ENCODE results near the gene CDPF1.
"Not testable (repeated sequence)": the region's sequence is repeated elsewhere in the genome, so short reads cannot be mapped to it uniquely, and the experiment has no call there.

The CDPF1 gene

DNA sequence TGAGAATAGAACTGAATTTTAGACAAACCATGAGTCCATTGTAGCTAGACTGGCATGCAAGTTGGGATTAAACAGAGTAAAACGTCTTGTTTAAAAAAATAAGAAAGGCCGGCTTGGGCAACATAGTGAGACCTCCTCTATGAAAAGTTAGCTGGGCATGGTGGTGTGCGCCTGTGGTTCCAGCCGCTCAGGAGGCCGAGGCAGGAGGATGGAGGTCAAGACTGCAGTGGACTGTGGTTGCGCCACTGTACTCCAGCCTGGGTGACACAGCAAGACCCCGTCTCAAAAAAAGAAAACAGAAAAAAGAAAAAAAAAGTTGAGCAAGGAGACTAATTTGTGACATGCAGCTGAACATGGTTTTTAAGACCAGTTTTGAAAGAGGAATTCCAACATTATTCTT, 23.5 kb downstream of the CDPF1 start:
- no peak for DNase-seq (ENCODE audit: low spot score)
- FAIRE-seq: no peak

DNA sequence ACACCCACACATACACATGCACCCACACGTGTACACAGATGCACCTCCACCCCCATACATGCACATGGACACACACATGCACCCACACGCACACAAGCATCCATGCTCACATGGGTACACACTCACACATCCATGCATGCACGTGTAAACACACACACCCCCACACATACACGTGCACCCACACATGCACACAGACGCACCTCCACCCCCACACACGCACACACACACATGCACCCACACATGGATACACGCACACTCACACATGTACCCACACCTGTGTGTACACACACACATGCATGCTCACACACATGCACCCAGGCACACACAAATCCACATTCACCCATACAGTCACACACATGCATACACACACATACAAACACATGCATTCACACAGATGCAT, 24.5 kb downstream of the CDPF1 start:
- DNase-seq (ENCODE audit: low spot score) (no peak), FAIRE-seq (peak; percentile 98)

DNA sequence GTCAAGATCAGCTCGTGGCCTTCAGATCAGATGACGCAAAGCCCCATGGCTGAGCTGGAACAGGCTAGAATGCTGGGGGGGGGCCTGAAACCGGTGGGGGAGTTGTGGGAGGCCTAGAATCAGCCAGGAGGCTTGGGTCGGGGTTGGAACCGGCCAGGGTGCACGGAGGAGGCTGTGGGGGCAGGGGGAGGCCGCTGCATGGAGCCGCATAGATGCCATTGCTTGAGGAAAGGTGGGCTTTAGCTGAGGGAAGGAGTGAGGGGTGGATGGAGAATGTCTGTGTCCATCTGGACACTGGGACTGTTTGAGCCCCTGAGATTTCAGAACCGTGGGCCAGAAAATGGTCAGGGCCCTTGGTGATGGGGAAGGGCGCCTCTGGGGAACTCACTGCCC, 25.2 kb downstream of the CDPF1 start:
- FAIRE-seq: no peak

DNA sequence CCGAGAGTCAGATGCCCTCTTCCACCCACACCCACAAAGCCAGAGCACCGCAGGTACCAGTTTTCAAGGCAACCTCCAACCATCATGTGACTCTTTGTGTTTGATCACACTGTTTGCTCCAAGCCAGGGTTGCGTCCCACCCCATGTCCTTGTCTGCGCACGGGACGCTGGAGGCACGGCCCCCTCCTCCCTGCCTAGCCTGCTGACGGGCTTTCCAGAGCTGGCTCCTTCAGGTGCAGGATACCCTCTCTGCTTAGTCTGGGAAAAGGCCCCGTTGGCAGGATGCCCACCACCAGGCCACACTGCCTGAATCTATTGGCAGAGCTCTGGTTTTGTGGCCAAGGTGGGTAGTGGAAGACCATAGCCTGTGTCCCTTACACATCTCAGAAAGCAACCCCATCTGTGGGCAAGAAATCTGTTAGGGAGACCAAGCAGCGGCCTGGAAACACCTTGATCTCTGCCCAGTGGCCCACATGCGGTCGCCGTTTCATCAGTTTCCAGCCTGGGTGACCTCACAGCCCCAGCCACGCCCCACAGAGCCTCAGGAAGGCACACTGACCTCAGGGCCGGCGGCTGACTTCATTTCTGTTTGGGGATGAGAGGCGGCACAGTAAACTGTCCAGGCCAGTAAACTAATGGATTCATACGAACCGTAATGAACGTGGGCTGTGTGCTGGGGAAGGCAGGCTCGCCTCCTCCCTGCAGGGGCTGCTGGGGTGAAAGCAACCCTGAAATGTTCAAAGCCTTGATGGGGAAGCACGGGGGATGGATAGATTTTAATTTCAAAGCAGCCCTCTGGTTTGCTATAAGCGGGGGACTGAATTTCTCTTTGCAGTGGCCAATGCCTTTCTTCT, 25.8 kb downstream of the CDPF1 start:
- no peak for FAIRE-seq

More for the DNA sequence above, 25.2 kb downstream of the CDPF1 start:
- no peak for DNase-seq (ENCODE audit: low spot score)

DNA sequence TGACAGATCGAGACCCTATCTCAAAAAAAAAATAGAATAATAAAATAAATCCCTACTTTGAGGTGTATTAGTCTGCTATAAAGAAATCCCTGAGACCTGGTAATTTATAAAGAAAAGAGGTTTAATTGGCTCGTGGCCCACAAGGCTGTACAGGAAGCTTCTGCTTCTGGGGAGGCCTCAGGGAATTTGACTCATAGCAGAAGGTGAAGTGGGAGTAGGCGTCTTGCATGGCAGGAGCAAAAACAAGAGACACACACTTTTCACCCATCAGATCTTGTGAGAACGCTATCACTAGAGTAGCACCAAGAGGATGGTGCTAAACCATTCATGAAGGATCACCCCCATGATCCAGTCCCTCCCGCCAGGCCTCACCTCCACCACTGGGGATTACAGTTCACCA, 29.2 kb downstream of the CDPF1 start:
- DNase-seq (ENCODE audit: low spot score) (no peak), FAIRE-seq (no peak)

More for the DNA sequence above, 25.8 kb downstream of the CDPF1 start:
- no peak for DNase-seq (ENCODE audit: low spot score)

DNA sequence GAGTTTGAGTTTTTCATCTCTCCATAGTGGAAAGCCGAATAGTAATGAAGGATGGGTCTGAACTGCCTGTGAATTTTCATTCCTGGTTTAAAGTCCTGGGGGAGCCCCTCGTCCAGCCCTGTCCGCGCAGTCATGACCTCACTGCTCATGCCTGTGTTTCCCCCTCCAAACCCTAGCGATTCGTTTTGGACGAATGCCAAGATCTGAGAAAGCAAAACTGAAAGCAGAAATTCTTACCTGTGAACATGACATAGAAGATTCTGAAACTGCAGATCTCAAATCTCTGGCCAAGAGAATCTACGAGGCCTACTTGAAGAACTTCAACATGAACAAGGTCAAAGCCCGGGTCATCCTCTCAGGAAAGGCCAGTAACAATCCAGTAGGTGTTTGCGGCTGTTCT, 30.5 kb downstream of the CDPF1 start:
- no peak for DNase-seq (ENCODE audit: low spot score)
- FAIRE-seq: no peak

DNA sequence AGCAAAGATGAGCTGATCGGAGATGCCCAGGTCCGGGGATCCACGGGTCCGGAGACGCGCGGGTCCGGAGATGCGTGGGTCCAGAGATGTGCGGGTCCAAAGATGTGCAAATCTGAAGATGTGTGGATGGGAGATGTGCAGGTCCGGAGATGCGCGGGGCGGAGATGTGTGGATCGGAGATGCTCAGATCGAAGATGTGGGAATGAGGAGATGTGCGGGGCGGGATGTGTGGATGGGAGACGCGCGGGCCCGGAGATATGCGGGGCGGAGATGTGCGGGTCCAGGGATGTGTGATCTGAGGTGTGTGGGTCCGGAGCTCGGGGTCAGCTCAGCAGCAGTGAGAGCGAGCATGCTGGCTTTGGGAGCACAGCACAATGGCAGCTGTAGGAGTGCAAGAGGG, 35.5 kb downstream of the CDPF1 start:
- FAIRE-seq: no peak
- DNase-seq (ENCODE audit: low spot score): no peak

DNA sequence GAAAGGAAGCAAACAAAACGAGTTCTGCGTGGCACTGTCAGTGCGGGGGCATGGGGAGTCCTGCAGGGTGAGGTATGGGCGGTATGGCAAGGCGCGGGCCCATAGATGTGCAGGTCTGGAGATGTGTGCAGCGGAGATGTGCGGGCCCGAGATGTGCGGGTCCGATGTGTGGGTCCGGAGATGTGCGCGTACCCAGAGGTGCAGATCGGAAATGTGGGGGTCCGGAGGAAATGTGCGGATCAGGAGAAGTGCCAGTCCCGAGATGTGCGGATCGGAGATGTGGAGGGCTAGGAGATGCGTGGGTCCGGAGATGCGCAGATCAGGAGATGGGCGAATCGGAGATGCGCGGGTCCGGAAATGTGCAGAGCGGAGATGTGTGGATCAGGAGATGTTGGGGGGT, 35.9 kb downstream of the CDPF1 start:
- FAIRE-seq (no peak), DNase-seq (ENCODE audit: low spot score) (no peak)

DNA sequence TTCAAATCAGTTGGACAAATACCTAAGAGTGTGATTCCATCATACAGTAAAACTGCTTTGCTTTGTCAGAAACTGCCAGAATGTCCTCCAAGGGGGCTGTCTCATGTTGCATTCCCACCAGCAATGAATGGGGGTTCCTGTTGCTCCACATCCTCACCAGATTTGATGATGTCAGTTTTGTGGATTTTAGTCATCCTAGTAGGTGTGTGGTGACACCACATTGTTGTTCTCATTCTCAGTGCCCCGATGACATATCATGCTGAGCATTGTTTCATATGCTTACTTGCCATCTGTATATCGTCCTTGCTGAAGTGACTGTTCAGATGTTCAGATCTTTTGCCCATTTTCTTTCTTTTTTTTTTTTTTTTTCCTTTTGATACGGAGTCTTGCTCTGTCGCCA, 37.0 kb downstream of the CDPF1 start:
- DNase-seq (ENCODE audit: low spot score): no peak
- FAIRE-seq: no peak

DNA sequence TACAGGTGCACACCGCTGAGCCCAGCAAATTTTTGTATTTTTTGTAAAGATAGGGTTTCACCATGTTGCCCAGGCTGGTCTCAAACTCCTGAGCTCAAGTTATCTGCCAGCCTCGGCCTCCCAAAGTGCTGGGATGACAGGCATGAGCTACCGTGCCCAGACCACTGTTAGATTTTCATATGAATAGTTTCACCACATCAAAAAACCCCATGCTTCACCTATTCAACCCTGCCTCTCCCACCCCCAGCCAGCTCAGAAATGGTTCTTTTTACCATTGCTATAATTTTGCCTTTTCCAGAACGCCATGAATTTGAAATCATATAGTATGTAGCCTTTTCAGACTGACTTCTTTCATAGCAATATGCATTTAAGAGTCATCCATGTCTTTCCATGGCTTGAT, 37.9 kb downstream of the CDPF1 start:
- DNase-seq (ENCODE audit: low spot score) (no peak), FAIRE-seq (no peak)

DNA sequence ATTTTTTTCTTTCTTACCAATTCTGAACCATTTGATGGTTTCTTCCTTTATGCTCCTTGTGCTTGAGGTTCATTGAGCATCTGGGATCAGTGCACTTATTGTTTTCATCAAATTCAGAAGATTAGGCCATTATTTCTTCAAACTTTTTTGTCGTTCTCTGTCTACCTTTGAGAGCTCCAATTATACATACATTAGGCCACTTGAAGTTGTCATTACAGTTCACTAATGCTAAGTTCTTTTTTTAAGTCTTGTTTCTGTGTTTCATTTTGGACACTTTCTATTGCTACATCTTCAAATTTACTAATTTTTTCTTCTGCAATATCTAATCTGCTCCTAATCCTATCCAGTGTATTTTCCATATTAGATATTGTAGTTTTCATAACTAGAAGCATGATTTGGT, 40.8 kb downstream of the CDPF1 start:
- no peak for FAIRE-seq
- DNase-seq (ENCODE audit: low spot score): no peak

DNA sequence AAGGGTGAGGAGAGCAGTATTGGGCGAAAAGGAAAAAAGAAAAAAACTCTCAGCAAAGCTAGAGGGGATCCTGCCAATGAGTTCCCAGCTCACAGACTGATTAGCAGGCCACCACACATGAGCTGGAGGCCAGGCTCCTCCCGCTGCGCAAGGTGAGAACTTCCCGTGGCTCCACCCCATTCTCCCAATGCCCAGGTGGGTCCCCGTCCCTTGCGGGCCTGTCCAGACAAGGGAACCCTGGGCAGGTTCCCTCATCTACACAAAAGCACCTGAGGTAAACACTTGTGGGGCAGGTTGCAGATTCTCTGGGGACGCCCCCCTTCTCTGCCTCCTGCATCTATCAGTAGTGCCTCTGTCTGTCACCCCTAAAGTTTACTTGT, 46.5 kb downstream of the CDPF1 start:
- DNase-seq (ENCODE audit: low spot score) (no peak), FAIRE-seq (no peak)

DNA sequence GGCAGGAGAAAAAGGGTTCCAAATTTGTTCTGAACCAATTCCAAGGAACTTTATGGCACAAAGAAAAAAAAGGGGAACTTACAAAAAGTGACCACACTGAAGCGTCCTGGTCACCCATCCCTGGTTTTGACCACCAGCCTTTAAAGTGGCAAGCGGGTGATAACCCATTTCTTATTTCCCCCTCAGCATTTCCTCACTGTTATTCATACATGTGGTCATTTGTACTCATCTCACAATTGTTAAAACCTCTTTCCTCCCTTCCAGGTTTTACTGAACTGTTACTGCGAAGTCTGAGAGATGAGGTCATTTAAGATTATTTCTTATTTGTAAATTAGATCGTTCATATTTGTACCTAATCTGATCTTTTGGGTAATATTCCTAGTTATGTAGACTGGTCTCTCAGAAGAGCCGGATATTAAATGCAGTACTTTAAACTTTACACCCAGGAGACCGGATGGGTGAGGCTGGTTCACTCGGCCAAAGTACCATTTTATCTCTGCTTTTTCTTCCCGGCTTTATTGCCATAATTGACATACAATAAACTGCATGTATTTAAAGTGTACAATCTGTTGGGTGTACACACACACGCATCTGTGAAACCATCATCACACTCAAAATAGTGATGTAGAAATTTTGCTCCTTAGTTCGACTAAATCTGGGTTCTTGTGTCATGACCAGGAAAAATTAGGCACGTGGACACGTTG, 47.0 kb downstream of the CDPF1 start:
- no peak for DNase-seq (ENCODE audit: low spot score)
- FAIRE-seq: no peak

DNA sequence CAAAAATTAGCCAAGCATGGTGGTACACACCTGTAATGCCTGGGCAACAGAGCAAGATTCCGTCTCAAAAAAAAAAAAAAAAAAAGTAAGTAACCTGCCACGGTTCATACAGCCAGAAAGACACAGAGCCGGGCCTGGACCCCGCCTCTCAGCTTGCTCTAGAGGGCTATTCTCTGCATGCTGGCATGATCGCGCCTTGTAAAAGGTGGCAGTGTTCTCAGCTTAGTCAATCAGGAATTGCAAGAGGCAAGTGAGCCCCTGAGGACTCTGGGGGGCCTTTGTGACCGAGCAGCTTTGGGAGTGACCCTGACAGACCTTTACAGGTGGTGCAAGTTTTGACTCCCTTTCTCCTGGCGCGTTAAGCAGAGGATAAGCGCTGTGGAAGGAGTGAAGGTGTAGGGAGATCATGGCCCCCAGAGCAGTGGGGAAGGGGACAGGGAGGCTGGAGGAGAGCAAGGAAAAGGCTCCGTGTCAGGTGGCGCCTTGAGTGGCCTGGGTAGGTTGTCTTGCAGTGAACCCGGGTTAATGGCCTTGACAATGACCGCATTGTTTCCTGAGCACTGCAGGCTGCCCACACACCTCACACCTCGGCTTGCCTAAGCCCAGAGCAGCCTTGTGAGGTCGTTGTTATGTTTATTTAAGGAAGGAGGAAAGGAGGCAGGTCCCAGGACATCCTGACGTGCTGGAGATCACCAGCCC, 48.9 kb downstream of the CDPF1 start:
- FAIRE-seq: no peak
- DNase-seq (ENCODE audit: low spot score): no peak

DNA sequence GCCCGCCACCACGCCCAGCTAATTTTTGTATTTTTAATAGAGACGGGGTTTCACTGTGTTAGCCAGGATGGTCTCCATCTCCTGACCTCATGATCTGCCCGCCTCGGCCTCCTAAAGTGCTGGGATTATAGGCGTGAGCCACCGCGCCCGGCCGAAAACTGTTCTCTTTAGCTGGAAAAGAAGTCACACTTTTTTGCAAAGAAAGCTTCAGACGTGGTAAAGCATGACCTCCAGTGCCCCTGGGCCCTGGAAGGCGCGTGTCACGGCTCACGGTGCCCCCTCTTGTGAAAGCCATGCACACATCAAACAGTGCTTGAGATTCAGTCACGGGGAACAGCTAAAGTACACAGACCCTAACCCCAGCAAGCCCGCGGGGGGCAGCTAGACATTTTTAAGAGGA, 51.3 kb downstream of the CDPF1 start:
- not testable (repeated sequence) for FAIRE-seq; DNase-seq (ENCODE audit: low spot score)

DNA sequence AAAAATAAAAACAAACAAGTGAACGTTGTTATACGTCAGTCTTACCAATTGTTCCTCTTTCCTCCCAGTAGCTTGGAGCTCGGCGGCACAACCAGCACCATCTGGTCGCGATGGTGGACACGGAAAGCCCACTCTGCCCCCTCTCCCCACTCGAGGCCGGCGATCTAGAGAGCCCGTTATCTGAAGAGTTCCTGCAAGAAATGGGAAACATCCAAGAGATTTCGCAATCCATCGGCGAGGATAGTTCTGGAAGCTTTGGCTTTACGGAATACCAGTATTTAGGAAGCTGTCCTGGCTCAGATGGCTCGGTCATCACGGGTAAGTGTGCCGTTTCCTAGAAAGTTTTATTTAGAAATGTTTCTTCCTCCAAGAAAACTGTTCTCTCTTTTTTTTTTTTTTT, 51.8 kb downstream of the CDPF1 start:
- DNase-seq (ENCODE audit: low spot score): no peak

DNA sequence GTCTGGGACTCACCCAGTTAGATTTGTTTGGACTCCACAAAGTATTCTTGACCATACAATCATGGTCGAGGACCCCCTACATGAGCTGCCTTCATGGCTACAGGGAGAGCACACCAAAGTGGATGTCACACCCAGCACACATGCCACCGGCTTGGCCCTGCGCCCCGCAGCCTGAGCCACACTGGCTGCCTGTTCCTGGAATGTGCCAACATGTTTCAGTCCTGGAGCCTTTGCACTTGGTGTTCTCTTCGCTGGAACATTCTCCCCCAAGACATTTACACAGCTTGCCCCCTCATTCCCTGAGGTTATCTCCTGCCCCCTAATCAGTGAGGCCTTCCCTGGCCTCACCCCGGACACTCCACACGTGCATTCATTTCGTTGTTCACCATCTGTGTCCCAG, 53.8 kb downstream of the CDPF1 start:
- no peak for DNase-seq (ENCODE audit: low spot score)
- no peak for FAIRE-seq

More for the DNA sequence above, 51.8 kb downstream of the CDPF1 start:
- FAIRE-seq: no peak

DNA sequence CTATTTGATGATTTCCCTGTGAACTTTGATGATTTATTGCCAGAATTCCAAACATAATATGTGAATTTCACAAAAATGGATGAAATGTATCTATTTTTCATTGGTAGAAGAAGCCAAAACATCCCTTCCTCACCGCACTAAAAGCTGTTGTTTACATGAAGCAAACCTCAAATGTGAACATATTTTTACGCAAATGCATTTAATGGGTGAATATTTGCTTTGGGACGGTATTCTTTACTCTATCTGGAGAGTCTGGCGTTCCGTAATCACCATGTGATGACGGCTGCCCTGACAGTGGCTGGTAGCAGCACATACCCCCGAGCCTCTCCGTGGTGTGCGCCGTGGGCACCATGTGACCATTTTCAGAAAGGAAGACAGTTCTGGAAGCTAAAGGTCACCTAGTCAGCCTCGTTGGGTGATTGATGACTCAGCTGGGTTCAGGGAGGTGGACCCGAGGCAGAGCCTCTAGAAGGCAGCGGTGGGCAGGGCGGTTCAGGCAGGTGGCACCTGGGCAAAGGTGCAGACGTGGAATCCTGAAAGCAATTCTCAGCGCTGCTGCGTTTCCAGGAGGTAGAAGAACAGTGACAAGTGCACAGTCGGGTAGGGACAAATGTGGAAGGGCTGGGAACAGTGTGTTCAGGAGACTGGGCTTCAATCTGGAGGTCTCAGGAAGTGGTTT, 54.5 kb downstream of the CDPF1 start:
- DNase-seq (ENCODE audit: low spot score): no peak
- no peak for FAIRE-seq

All from urothelium cell line (cell line).